HG03520 (cell line): ENCODE results near the gene APBA1.

ENCODE experiments used
- ATAC-seq: cut with Tn5 transposase; IDR thresholded peaks from one replicate; pipeline ENCODE4 v1.9.1; 2021; ENCODE audit warnings: mild to moderate bottlenecking, moderate library complexity; ENCODE audit not compliant: unreplicated experiment

APBA1 gene

GRCh38 chr9:69379270-69379982 is 292.7 kb downstream of the APBA1 start:
- no peak for ATAC-seq

GRCh38 chr9:69377981-69378380 is 294.2 kb downstream of the APBA1 start:
- no peak for ATAC-seq
